ENCODE measurements around the gene INSIG1.

DNA sequence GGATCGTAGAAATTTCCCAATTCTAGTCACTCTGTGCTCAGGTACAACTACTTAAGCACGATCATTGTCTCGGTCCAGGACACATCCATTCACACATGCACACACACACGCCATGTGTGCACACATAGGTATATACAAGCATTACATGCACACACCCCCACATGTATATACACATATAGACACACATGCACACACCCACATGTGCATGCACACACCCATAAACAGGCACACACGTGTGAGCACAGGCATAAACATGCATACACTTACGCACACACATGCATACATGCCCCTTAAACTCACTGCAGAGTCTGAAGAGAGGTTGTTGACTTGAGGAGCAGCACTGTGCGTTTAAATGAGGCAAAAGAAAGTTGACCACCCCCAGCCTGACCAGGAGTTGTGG is 32.5 kb upstream of the INSIG1 start:
- TF ChIP-seq, protein P1, sequence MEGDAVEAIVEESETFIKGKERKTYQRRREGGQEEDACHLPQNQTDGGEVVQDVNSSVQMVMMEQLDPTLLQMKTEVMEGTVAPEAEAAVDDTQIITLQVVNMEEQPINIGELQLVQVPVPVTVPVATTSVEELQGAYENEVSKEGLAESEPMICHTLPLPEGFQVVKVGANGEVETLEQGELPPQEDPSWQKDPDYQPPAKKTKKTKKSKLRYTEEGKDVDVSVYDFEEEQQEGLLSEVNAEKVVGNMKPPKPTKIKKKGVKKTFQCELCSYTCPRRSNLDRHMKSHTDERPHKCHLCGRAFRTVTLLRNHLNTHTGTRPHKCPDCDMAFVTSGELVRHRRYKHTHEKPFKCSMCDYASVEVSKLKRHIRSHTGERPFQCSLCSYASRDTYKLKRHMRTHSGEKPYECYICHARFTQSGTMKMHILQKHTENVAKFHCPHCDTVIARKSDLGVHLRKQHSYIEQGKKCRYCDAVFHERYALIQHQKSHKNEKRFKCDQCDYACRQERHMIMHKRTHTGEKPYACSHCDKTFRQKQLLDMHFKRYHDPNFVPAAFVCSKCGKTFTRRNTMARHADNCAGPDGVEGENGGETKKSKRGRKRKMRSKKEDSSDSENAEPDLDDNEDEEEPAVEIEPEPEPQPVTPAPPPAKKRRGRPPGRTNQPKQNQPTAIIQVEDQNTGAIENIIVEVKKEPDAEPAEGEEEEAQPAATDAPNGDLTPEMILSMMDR (conservative IDR thresholded peaks at IDR 0.05 in 1 of 2, IDR thresholded peaks at IDR 0.05 in 1 of 2; ENCODE audit: extremely low read depth in 1 of 2, insufficient read depth in 1 of 2, low read depth in 1 of 2, low read length in 2 of 2) = no peak
- TF ChIP-seq EZH2 (IDR thresholded peaks at IDR 0.05; ENCODE audit: borderline replicate concordance, low read length) = no peak

Measured in mammary epithelial cell (primary cell).